ENCODE measurements around the gene CNTROB.

GRCh38 chr17:7987112-7987893 lies 55.3 kb downstream of the CNTROB start:
- TF ChIP-seq, protein P1, sequence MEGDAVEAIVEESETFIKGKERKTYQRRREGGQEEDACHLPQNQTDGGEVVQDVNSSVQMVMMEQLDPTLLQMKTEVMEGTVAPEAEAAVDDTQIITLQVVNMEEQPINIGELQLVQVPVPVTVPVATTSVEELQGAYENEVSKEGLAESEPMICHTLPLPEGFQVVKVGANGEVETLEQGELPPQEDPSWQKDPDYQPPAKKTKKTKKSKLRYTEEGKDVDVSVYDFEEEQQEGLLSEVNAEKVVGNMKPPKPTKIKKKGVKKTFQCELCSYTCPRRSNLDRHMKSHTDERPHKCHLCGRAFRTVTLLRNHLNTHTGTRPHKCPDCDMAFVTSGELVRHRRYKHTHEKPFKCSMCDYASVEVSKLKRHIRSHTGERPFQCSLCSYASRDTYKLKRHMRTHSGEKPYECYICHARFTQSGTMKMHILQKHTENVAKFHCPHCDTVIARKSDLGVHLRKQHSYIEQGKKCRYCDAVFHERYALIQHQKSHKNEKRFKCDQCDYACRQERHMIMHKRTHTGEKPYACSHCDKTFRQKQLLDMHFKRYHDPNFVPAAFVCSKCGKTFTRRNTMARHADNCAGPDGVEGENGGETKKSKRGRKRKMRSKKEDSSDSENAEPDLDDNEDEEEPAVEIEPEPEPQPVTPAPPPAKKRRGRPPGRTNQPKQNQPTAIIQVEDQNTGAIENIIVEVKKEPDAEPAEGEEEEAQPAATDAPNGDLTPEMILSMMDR (IDR thresholded peaks at IDR 0.05; ENCODE audit: low read depth, low read length), result no peak
- no peak for TF ChIP-seq POLR2A (IDR thresholded peaks at IDR 0.05; ENCODE audit: extremely low read depth, insufficient read length)
- TF ChIP-seq MYC (IDR thresholded peaks at IDR 0.05; ENCODE audit: low read depth, low read length), result no peak
